ENCODE measurements around the gene GPR27. TPM values are rescaled to one million over a fixed set of nuclear protein-coding genes. Genes with fewer than 3 reads are reported as not detected.

GPR27 gene
- total RNA-seq, 1 experiment from 2014 or later = 15.5 TPM

DNA sequence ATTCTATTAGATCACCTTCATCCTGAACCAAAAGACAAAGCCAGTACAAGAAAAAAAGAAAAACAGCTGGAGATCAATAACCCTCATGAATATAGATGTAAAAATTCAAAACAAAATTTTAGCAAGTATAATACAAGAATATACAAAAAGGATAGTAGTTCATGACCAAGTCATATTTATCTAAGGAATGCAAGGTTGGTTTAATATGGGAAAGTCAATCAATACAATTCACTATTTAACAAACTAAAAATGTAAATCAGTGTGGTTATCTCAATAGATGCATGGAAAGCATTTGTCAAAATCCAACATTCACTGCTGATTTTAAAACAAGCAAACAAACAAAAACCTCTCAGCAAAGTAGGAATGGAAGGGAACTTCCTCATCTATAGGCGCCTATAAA lies 11.0 kb upstream of the GPR27 start:
- H2BK5ac ChIP-seq (ENCODE audit: insufficient read length, low read length) = no peak overlapping the region
- H2BK20ac ChIP-seq (ENCODE audit: low read depth, low read length, poor library complexity, severe bottlenecking) = no peak overlapping the region
- H3T11ph ChIP-seq (ENCODE audit: low read length) = no peak overlapping the region
- H3K27ac ChIP-seq (ENCODE audit: insufficient read length, low read depth, low read length) = no peak overlapping the region
- no peaks in the 10 kb centered on the region for H3K27me3 Mint-ChIP-seq (ENCODE audit: low read depth)
- peaks cover 13 to 29% (median 18%) of the 10 kb centered on the region in 3 experiments; a peak in 6 of 7 replicates for H3K36me3 Mint-ChIP-seq (ENCODE audit: insufficient read depth in 1 of 3, low read depth in 3 of 3)
- H4K8ac ChIP-seq (replicated peaks; ENCODE audit: insufficient read length, low read depth, low read length) = no peak overlapping the region
- no peak overlapping the region for H2AK5ac ChIP-seq (ENCODE audit: insufficient read length, low read length)
- no peak overlapping the region for H3K18ac ChIP-seq (ENCODE audit: insufficient read length, low read depth, low read length)
- no peaks in the 10 kb centered on the region for H4K20me1 ChIP-seq (ENCODE audit: control insufficient read depth, insufficient read depth, insufficient read length)
- H3K4me1 Mint-ChIP-seq = no peaks in the 10 kb centered on the region
- no peaks in the 10 kb centered on the region; the same call in 1 of the 2 replicates for H3K4me1 ChIP-seq (ENCODE audit: insufficient read depth, low read length)
- H3K4me3 Mint-ChIP-seq = no peak overlapping the region
- H2BK120ac ChIP-seq (ENCODE audit: low read depth, low read length, poor library complexity, severe bottlenecking) = no peak overlapping the region
- no peak overlapping the region for H3K23ac ChIP-seq (ENCODE audit: insufficient read length, low read depth, low read length)
- H3K56ac ChIP-seq (ENCODE audit: insufficient read length, low read depth, low read length) = no peak overlapping the region
- no peak overlapping the region for H2BK15ac ChIP-seq (ENCODE audit: low read depth, low read length)
- no peak overlapping the region for H4K5ac ChIP-seq (ENCODE audit: insufficient read length, low read depth, low read length)
- H4K91ac ChIP-seq (ENCODE audit: insufficient read length, low read depth, low read length) = no peak overlapping the region
- no peak for DNase-seq
- no peaks in the 10 kb centered on the region for H3K79me2 ChIP-seq (ENCODE audit: insufficient read depth, low read length)
- H3K4me2 ChIP-seq (ENCODE audit: insufficient read depth, insufficient read length, low read length) = no peak overlapping the region
- H2BK12ac ChIP-seq (ENCODE audit: insufficient read length, low read depth, low read length) = no peak overlapping the region
- H3K14ac ChIP-seq (ENCODE audit: insufficient read depth, low read length) = no peak overlapping the region
- no peak overlapping the region for H2AFZ ChIP-seq (ENCODE audit: low read length)
- TF ChIP-seq, protein P1, sequence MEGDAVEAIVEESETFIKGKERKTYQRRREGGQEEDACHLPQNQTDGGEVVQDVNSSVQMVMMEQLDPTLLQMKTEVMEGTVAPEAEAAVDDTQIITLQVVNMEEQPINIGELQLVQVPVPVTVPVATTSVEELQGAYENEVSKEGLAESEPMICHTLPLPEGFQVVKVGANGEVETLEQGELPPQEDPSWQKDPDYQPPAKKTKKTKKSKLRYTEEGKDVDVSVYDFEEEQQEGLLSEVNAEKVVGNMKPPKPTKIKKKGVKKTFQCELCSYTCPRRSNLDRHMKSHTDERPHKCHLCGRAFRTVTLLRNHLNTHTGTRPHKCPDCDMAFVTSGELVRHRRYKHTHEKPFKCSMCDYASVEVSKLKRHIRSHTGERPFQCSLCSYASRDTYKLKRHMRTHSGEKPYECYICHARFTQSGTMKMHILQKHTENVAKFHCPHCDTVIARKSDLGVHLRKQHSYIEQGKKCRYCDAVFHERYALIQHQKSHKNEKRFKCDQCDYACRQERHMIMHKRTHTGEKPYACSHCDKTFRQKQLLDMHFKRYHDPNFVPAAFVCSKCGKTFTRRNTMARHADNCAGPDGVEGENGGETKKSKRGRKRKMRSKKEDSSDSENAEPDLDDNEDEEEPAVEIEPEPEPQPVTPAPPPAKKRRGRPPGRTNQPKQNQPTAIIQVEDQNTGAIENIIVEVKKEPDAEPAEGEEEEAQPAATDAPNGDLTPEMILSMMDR (conservative IDR thresholded peaks at IDR 0.05) = no peak
- H3K23me2 ChIP-seq (ENCODE audit: insufficient read length, low read depth, low read length, poor library complexity, severe bottlenecking) = no peaks in the 10 kb centered on the region
- H3K27ac Mint-ChIP-seq = no peak overlapping the region
- no peaks in the 10 kb centered on the region for H3K27me3 ChIP-seq (ENCODE audit: insufficient read depth, low read length)
- WGBS (ENCODE audit: extremely low coverage, insufficient read length, low lambda C conversion rate) = no CpG with 5 or more reads among the region's 1 CpG
- no peaks in the 10 kb centered on the region for H3K79me1 ChIP-seq (ENCODE audit: insufficient read depth, low read depth, low read length, poor library complexity, severe bottlenecking)
- H3K9me3 ChIP-seq (ENCODE audit: control insufficient read depth, low read depth, low read length) = no peaks in the 10 kb centered on the region
- no peak overlapping the region for H3K4ac ChIP-seq (ENCODE audit: low read depth, low read length)
- peaks cover 23 to 29% of the 10 kb centered on the region in 2 experiments for H3K9me3 Mint-ChIP-seq
- H3K9ac ChIP-seq (ENCODE audit: extremely low read depth, insufficient read length, low read length) = no peak overlapping the region

Data from H9 (cell line).